GM21619 (cell line): ENCODE data around the gene SLFN12.
"Not testable (repeated sequence)": the region's sequence is repeated elsewhere in the genome, so short reads cannot be mapped to it uniquely, and the experiment has no call there.

Source experiments
- ATAC-seq: cut with Tn5 transposase; IDR thresholded peaks from one replicate; pipeline ENCODE4 v1.9.1; 2021; ENCODE audit not compliant: unreplicated experiment

The SLFN12 gene

DNA sequence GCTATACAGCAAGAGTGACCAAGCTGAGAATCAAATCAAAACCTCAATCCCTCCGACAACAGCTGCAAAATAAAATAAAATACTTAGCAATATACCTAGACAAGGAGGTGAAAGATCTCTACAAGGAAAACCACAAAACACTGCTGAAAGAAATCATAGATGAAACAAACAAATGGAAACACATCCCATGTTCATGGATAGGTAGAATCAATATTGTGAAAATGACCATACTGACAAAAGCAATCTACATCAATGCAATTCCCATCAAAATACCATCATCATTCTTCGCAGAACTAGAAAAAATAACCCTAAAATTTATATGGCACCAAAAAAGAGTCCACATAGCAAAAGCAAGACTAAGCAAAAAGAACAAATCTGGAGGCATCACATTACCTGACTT, 17.6 kb downstream of the SLFN12 start:
- not testable (repeated sequence) for ATAC-seq

DNA sequence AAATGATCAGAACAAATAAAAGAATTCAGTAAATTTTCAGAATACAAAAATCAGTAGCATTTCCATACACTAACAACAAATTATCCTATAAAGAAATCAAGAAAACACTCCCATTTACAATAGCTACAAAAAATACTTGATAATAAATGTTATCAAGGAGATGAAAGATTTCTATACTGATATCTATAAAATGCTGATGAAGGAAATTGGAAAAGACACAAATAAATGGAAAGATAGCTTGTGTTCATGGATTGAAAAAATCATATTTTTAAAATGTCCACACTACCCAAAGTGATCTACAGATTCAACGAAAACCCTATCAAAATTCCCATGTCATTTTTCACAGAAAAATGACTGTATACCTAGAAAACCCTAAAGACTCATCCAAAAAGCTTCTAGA, 18.1 kb downstream of the SLFN12 start:
- no peak for ATAC-seq

GRCh38 chr17:35407531-35407930, 24.8 kb downstream of the SLFN12 start:
- ATAC-seq: no peak

DNA sequence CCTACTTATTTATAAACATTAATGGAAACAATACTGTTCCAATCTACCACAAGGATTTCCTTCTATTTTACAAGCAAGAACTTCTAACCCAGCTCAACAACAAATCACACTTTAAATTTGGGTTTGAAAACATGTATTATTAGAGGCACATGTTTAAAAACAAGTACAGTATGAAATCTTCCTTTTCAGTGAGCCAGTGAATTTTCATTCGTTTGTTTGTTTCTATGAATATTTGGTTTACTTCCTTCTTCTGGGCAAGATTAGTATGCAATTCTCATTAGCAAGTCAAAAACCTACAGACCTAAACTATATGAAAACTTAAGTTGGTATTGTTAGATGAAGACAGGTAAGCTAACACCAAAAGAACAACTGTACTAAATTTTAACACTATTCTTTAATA, 25.7 kb downstream of the SLFN12 start:
- ATAC-seq: no peak

DNA sequence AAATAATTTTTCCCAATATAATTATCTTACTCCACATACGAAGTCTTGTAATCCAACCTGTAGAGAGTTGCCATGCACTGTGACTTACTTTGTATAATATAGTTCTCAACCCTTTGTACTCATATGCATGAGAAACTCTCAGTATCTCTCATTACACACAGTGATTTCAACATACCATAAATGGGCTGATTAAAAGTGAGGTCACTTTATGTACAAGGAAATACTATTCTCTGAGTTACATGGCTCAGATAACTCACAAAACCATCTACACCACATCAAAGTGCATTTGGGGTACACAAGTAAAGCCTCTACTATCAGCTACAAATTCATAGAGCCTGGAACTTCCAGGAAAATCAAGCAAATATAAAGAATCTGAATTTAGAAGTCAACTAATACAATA, 27.9 kb downstream of the SLFN12 start:
- ATAC-seq: no peak

DNA sequence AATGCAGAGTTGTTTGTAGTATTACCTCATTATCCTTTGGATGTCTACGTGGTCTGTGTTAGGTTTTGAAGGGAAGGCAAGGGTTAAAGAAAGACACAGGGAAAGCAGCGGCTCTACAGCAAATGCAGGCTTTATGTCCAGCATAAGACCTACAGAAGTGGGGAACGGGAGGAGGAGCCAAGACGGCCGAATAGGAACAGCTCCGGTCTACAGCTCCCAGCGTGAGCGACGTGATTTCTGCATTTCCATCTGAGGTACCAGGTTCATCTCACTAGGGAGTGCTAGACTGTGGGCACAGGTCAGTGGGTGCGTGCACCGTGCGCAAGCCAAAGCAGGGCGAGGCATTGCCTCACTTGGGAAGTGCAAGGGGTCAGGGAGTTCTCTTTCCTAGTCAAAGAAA, 38.5 kb downstream of the SLFN12 start:
- ATAC-seq: not testable (repeated sequence)

GRCh38 chr17:35390663-35391062, 41.6 kb downstream of the SLFN12 start:
- no peak for ATAC-seq

DNA sequence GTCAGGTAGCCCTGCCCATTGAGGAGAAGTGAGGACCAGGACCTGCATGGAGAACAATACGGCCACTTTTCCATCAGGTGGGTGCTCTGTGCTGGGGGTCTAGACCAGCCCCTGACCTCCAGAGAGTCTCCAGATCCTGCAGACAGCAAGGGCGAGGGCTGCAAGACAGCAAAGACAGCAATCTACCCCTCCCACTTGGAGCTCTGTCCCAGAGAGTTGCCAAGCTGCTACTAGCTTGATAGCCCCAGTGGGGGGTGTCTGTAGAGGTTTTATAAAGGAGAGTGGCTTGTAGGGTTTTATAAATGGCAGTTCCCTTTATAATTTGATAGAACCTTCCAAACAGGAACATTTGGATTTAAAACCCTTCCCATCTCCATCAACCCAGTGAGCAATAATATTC, 42.1 kb downstream of the SLFN12 start:
- no peak for ATAC-seq

DNA sequence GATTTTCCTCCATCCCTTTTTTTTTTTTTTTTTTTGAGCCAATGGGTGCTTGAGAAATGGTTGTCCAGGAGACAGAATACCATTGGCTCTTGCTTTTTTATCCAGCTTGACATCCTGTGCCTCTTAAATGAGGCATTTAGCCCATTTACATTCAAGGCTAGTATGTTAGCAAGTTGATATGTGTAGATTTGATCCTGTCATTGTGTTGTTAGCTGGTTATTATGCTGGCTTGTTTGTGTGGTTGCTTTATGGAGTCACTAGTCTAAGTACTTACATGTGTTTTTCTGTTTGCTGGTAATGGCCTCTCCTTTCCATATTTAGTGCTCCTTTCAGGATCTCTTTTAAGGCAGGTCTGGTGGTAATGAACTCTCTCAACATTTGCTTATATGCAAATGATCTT, 44.8 kb downstream of the SLFN12 start:
- no peak for ATAC-seq

GRCh38 chr17:35377706-35378105, 54.6 kb downstream of the SLFN12 start:
- no peak for ATAC-seq

GRCh38 chr17:35377068-35377467, 55.2 kb downstream of the SLFN12 start:
- ATAC-seq: no peak

GRCh38 chr17:35376245-35376644, 56.1 kb downstream of the SLFN12 start:
- no peak for ATAC-seq

DNA sequence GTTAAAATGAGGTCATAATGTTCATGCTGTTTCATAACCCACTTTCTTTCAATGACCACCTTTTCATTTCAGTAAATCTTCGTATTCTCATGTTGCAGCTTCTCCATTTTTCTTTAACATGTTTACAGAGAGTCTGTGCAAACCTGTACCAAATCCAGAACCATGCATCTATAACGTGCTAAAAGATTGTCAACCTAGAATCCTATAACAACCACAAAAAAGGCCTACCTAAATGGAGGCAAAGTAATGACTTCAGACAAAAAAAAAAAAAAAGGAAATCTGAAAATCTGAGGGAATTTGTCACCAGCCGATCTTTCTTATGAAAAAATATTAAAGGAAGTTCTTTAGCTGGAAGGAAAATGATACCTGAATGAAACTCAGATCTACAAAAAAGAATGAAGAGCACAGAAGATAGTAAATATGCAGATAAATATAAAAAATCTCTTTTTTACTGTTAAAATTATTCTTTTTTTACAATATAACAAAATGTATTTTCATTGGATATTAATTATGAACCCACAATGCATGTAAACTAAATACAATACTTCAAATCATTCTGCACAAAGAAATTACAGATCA, 57.4 kb downstream of the SLFN12 start:
- no peak for ATAC-seq

DNA sequence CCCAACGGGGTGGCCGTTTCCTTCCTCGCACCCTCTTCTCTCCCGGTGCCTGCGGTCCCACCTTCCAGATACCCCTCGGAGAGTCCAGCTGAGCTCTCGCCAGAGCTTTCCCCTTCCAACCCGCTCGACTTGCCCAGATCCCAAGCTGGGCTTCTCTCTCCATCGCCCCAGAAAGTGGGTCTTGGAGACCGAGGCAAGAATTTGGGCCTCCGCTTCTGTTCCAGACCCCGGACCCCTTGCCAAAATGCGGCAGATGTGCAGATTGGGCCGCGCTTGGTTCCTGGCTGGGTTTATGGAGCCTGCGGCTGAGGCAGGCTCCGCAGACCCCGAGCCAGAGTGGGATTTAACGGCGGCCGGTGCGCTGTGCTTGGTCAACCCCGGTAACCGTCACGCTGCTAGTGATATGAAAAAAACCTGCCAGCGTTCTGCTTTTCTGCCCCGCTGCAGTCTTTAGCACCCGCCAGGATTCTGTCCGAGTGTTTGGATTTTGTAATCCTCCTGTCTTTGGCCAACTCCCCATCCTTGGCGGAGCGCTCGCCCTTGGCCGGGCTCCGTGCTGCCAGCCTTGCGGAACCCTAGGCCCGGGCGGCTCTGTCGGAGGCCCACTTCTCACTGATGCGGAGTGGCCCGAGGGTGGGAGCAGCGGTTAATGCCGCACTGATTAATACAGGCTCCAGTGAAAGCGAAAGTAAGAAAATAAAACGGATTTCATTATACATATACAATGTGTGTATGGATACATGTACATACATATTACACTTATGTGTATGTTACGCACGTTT, 58.1 kb downstream of the SLFN12 start:
- no peak for ATAC-seq

GRCh38 chr17:35373534-35373983, 58.7 kb downstream of the SLFN12 start, which contains the start of gene SLFN11:
SLFN11 (minus strand) TSS chr17:35373621; CDS start chr17:35363807, 9,814 bp downstream.
- no peak for ATAC-seq

DNA sequence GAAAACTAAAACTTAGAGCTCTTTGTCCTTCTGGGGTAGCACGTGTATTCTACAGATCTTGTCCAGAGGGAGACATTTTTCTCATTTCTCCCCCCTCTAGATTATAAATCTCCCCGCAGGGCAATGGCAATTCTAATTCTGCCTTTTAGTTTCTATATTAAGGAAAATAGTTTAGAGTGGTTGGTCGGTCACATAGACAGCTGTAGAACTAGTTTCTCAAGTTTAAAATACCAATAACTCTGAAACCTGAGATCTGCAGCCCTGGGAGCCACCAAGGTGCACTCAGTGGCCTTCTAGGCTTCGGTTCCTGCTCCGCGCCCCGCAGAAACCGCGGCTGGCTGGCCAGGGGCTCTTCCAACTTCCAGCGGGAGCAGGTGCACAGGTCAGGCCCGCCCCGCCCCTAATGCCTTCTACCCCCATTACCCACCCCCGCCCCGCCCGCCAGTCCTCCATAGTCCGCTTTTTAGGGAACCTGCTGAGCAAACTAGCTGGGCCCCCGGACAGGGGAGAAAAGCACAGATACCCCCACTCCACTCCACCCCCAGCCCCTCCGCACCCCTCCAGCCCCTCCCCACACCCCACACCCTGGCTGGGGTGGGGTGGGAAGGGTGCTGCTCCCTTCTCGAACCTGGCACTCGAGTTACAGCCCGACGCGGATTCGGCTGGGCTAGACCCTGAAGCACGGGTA, 59.3 kb downstream of the SLFN12 start:
- ATAC-seq: no peak

GRCh38 chr17:35371934-35372333, 60.4 kb downstream of the SLFN12 start:
- no peak for ATAC-seq

DNA sequence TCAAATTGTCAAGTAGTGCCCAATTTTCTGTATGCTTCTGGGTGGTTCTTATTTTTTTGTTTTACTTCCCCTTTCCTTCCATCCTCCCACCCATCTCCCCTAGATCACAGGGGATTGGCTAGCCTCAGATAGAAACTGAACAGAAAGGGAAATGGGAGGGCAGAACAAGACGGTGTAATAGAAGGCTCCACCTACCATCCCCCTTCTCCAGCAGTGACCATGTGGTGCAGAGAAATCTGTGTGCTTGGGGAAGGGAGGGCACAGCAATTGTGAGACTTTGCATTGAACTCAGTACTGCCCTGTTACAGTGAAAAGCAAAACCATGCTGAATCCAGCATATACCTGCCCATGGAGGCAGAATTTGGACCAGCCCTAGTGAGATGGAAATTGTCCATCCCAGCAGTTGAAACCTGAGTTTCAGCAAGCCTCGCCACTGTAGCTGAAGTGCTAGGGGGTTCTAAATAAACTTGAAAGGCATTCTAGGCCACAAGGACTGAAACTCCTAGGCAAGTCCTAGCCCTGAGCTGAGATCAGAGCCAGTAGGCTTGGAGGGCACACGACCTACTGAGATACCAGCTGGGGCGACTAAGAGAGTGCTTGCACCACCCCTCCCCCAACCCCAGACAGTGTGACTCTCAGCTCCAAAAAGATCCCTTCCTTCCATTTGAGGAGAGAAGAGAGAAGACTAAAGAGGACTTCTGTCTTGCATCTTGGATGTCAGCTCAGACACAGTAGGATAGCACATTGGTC, 64.0 kb downstream of the SLFN12 start:
- peak; percentile 95 for ATAC-seq

DNA sequence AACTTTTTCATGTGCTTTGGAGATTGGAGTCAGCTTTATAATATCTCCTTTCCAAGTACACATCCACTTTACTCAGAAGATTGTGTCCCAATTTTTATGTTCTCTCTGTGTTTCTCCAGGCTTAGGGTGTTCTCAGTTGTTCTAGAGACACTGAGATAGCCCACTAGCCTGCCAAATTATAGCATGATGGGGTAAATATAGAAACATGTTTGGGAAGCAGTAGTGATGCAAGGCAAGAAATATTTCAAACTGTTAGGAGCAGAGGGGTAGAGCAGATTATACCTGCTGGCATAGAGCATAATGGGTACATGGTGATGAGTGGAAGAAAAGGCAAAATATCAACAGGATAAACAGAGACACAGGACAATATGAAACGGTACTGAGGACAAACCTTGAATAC, 71.3 kb downstream of the SLFN12 start:
- no peak for ATAC-seq
